Peyer's patch (tissue), 4 donors: Measurements from ENCODE around the gene SLC12A8.

ENCODE experiments used
- POLR2A ChIP-seq, 2 donors: fragments of 450-650 bp; IDR thresholded peaks; one replicate each; pipeline ENCODE4 v1.5.1; 2017; ENCODE audit warnings: antibody characterized with exemption in 2 of 2, mild to moderate bottlenecking in 2 of 2, moderate library complexity in 2 of 2
- TF ChIP-seq, protein P1 (sequence below), 6 experiments: fragments of 450-650 bp in 4 of 6; fragments of 200-600 bp in 2 of 6; sonication (generic) in 1 of 6; IDR thresholded peaks; one replicate each; pipeline ENCODE4 v1.5.1; 2017 to 2019; ENCODE audit warnings: antibody characterized with exemption in 6 of 6, mild to moderate bottlenecking in 3 of 6, moderate library complexity in 1 of 6

DNA sequence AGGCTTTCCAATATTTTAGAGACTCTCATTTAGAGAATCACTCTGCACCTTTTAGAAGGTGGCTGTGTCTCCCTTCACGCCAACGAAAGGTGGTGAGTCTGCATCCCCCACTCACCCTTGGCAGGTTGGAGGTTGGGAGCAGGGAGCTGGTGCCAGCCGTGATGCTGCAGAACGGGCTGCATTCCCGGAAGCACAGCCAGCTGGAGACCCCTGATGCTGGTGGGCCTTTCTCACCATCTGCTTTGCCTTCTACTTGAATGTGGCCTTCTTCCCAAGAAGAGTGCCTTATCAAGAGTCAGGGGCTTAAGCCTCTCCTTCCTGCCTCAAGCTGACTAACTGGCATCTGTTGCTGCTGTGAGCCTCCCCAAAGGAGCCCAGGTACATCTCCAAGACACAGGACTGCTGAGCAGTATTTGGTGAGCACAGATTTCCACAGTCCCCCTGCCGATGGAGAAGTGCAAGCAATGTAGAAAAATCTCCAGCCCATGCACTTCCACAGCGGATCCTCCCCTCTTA, 139.1 kb downstream of the SLC12A8 start:
- TF ChIP-seq, protein P1, sequence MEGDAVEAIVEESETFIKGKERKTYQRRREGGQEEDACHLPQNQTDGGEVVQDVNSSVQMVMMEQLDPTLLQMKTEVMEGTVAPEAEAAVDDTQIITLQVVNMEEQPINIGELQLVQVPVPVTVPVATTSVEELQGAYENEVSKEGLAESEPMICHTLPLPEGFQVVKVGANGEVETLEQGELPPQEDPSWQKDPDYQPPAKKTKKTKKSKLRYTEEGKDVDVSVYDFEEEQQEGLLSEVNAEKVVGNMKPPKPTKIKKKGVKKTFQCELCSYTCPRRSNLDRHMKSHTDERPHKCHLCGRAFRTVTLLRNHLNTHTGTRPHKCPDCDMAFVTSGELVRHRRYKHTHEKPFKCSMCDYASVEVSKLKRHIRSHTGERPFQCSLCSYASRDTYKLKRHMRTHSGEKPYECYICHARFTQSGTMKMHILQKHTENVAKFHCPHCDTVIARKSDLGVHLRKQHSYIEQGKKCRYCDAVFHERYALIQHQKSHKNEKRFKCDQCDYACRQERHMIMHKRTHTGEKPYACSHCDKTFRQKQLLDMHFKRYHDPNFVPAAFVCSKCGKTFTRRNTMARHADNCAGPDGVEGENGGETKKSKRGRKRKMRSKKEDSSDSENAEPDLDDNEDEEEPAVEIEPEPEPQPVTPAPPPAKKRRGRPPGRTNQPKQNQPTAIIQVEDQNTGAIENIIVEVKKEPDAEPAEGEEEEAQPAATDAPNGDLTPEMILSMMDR (IDR thresholded peaks at IDR 0.05), result no peak
- no peak for TF ChIP-seq POLR2A (IDR thresholded peaks at IDR 0.05)
